HEK293 (cell line): ENCODE data around the gene GBX1.

Experiments
- CTCF ChIA-PET: fragments of 350-600 bp; formaldehyde crosslinking; extraction: SDS; loops from one replicate; lab custom pipeline; 2021; ENCODE audit warnings: antibody characterized with exemption; lab: Yijun Ruan, JAX
- POLR2A ChIA-PET: fragments of 300-600 bp; formaldehyde crosslinking; extraction: SDS; loops from one replicate; lab custom pipeline; 2020; ENCODE audit warnings: antibody characterized with exemption, inconsistent platforms; lab: Yijun Ruan, JAX
- H3K27ac ChIP-seq: fragments of 200-500 bp; sonication (Bioruptor generic); 2 replicates; pipeline ENCODE4 v1.5.1; 2014; ENCODE audit warnings: low read depth, low read length, control low read depth, inconsistent platforms; ENCODE audit errors: extremely low read depth
- H3K36me3 ChIP-seq, 2 experiments: fragments of 200-500 bp in 1 of 2; sonication (Bioruptor generic) in 1 of 2; 1 replicate in 1 of 2; 2 replicates in 1 of 2; pipeline ENCODE4 v1.5.1; 2014 to 2017; ENCODE audit warnings: inconsistent platforms in 2 of 2, low read length in 2 of 2; ENCODE audit not compliant: control insufficient read depth in 2 of 2, insufficient read depth in 1 of 2
- H3K4me1 ChIP-seq: fragments of 200-500 bp; sonication (Bioruptor generic); 2 replicates; pipeline ENCODE4 v1.5.1; 2014; ENCODE audit warnings: mild to moderate bottlenecking, low read length, inconsistent platforms; ENCODE audit not compliant: control insufficient read depth, insufficient read depth
- H3K4me3 ChIP-seq: 2 replicates; pipeline ENCODE4 v1.5.1; 2011; ENCODE audit warnings: low read depth, mild to moderate bottlenecking, control low read depth, low read length, moderate library complexity
- H3K9me3 ChIP-seq: fragments of 200-500 bp; sonication (Bioruptor generic); 2 replicates; pipeline ENCODE4 v1.5.1; 2014; ENCODE audit warnings: low read depth, low read length, inconsistent platforms; ENCODE audit not compliant: control insufficient read depth, insufficient read depth
- BCL11A ChIP-seq: fragments of 450-650 bp; formaldehyde crosslinking; IDR thresholded peaks from 2 replicates; pipeline ENCODE4 v1.5.1; 2016; ENCODE audit warnings: low read depth, missing biosample characterization, missing genetic modification characterization
- EGR2 ChIP-seq: fragments of 450-650 bp; formaldehyde crosslinking; IDR thresholded peaks from 2 replicates; pipeline ENCODE4 v1.5.1; 2016; ENCODE audit warnings: low read depth, missing biosample characterization, missing genetic modification characterization
- OSR2 ChIP-seq: fragments of 450-650 bp; formaldehyde crosslinking; IDR thresholded peaks from 2 replicates; pipeline ENCODE4 v1.5.1; 2016; ENCODE audit warnings: missing biosample characterization, missing genetic modification characterization
- RBAK ChIP-seq: fragments of 450-650 bp; formaldehyde crosslinking; IDR thresholded peaks from 2 replicates; pipeline ENCODE4 v1.5.1; 2016; ENCODE audit warnings: missing biosample characterization, missing genetic modification characterization
- REST ChIP-seq: fragments of 450-650 bp; formaldehyde crosslinking; IDR thresholded peaks from 2 replicates; pipeline ENCODE4 v1.5.1; 2016; ENCODE audit warnings: missing biosample characterization, missing genetic modification characterization
- SETDB1 ChIP-seq: IDR thresholded peaks from one replicate; pipeline ENCODE4 v1.6.1; 2017; ENCODE audit warnings: mild to moderate bottlenecking, low read length, moderate library complexity, mixed read lengths; ENCODE audit not compliant: insufficient read length
- ZBTB21 ChIP-seq: fragments of 450-650 bp; formaldehyde crosslinking; IDR thresholded peaks from 2 replicates; pipeline ENCODE4 v1.5.1; 2017; ENCODE audit warnings: missing biosample characterization, missing genetic modification characterization
- ZFHX2 ChIP-seq: fragments of 450-650 bp; formaldehyde crosslinking; conservative IDR thresholded peaks from 2 replicates; pipeline ENCODE4 v1.5.1; 2016; ENCODE audit warnings: missing biosample characterization, missing genetic modification characterization
- ZIC2 ChIP-seq: fragments of 450-650 bp; formaldehyde crosslinking; IDR thresholded peaks from 2 replicates; pipeline ENCODE4 v1.5.1; 2016; ENCODE audit warnings: missing biosample characterization, missing genetic modification characterization
- ZNF140 ChIP-seq: fragments of 450-650 bp; formaldehyde crosslinking; IDR thresholded peaks from 2 replicates; pipeline ENCODE4 v1.5.1; 2016; ENCODE audit warnings: missing biosample characterization, missing genetic modification characterization
- ZNF292 ChIP-seq: fragments of 450-650 bp; formaldehyde crosslinking; IDR thresholded peaks from 2 replicates; pipeline ENCODE4 v1.5.1; 2016; ENCODE audit warnings: low read depth, missing biosample characterization, missing genetic modification characterization, borderline replicate concordance
- ZNF510 ChIP-seq: fragments of 450-650 bp; formaldehyde crosslinking; IDR thresholded peaks from 2 replicates; pipeline ENCODE4 v1.5.1; 2018; ENCODE audit warnings: mild to moderate bottlenecking, missing genetic modification characterization, missing biosample characterization; ENCODE audit not compliant: insufficient replicate concordance
- ZNF555 ChIP-seq: fragments of 450-650 bp; formaldehyde crosslinking; conservative IDR thresholded peaks from 2 replicates; pipeline ENCODE4 v1.5.1; 2017; ENCODE audit warnings: missing biosample characterization, mild to moderate bottlenecking, missing genetic modification characterization, inconsistent platforms
- ZNF580 ChIP-seq: fragments of 450-650 bp; formaldehyde crosslinking; IDR thresholded peaks from 2 replicates; pipeline ENCODE4 v1.5.1; 2016; ENCODE audit warnings: missing biosample characterization, missing genetic modification characterization
- ZNF670 ChIP-seq: fragments of 450-650 bp; formaldehyde crosslinking; IDR thresholded peaks from 2 replicates; pipeline ENCODE4 v1.5.1; 2016; ENCODE audit warnings: missing biosample characterization, missing genetic modification characterization, low read depth
- ZNF692 ChIP-seq: fragments of 450-650 bp; formaldehyde crosslinking; IDR thresholded peaks from 2 replicates; pipeline ENCODE4 v1.5.1; 2016; ENCODE audit warnings: missing biosample characterization, missing genetic modification characterization
- ZNF768 ChIP-seq: fragments of 450-650 bp; formaldehyde crosslinking; IDR thresholded peaks from 2 replicates; pipeline ENCODE4 v1.5.1; 2018; ENCODE audit warnings: missing biosample characterization, mild to moderate bottlenecking, missing genetic modification characterization
- TF ChIP-seq, protein P1 (sequence below): fragments of 450-650 bp; formaldehyde crosslinking; IDR thresholded peaks from 2 replicates; pipeline ENCODE4 v1.5.1; 2016; ENCODE audit warnings: missing biosample characterization, missing genetic modification characterization
- TF ChIP-seq, protein P2 (sequence below): fragments of 450-650 bp; formaldehyde crosslinking; IDR thresholded peaks from 2 replicates; pipeline ENCODE4 v1.5.1; 2016; ENCODE audit warnings: missing biosample characterization, missing genetic modification characterization, low read depth
- TF ChIP-seq, protein P3 (sequence below): fragments of 450-650 bp; formaldehyde crosslinking; IDR thresholded peaks from 2 replicates; pipeline ENCODE4 v1.5.1; 2017; ENCODE audit warnings: missing biosample characterization, missing genetic modification characterization
- TF ChIP-seq, protein P4 (sequence below): fragments of 450-650 bp; formaldehyde crosslinking; IDR thresholded peaks from 2 replicates; pipeline ENCODE4 v1.5.1; 2016; ENCODE audit warnings: missing biosample characterization, missing genetic modification characterization, borderline replicate concordance

The GBX1 gene

GRCh38 chr7:151131592-151132293 is 35.8 kb downstream of the GBX1 start:
- TF ChIP-seq EGR2 (tag by site-specific recombination) = peak; percentile 64
- TF ChIP-seq, protein P1, sequence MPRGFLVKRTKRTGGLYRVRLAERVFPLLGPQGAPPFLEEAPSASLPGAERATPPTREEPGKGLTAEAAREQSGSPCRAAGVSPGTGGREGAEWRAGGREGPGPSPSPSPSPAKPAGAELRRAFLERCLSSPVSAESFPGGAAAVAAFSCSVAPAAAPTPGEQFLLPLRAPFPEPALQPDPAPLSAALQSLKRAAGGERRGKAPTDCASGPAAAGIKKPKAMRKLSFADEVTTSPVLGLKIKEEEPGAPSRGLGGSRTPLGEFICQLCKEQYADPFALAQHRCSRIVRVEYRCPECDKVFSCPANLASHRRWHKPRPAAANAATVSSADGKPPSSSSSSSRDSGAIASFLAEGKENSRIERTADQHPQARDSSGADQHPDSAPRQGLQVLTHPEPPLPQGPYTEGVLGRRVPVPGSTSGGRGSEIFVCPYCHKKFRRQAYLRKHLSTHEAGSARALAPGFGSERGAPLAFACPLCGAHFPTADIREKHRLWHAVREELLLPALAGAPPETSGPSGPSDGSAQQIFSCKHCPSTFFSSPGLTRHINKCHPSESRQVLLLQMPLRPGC (tag by site-specific recombination) = no peak
- no peak for TF ChIP-seq ZNF292
- no peak for TF ChIP-seq ZNF555 (tag by site-specific recombination)
- TF ChIP-seq, protein P2, sequence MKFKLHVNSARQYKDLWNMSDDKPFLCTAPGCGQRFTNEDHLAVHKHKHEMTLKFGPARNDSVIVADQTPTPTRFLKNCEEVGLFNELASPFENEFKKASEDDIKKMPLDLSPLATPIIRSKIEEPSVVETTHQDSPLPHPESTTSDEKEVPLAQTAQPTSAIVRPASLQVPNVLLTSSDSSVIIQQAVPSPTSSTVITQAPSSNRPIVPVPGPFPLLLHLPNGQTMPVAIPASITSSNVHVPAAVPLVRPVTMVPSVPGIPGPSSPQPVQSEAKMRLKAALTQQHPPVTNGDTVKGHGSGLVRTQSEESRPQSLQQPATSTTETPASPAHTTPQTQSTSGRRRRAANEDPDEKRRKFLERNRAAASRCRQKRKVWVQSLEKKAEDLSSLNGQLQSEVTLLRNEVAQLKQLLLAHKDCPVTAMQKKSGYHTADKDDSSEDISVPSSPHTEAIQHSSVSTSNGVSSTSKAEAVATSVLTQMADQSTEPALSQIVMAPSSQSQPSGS = no peak
- no peak for TF ChIP-seq ZNF510
- TF ChIP-seq ZFHX2 (tag by site-specific recombination) = peak; percentile 45
- ChIA-PET CTCF (interaction anchor here (0.9 to 1.8 kb wide), 2 partner anchors 8 to 26 kb away, joined by 3 to 7 read pairs; no protein-coding TSS in a partner anchor), POLR2A (no interaction called here)
- Histone ChIP-seq H3K36me3 (peaks cover 0 to 100% of the 10 kb centered on the region in 2 experiments; a peak in 1 of 3 replicates), H3K27ac (no peak overlapping the region), H3K4me3 (no peak overlapping the region), H3K4me1 (no peaks in the 10 kb centered on the region), H3K9me3 (no peaks in the 10 kb centered on the region)

- POLR2A ChIA-PET = no interaction called here
- CTCF ChIA-PET = no interaction called here
- Histone ChIP-seq H3K36me3 (peaks cover 0 to 98% of the 10 kb centered on the region in 2 experiments; a peak in 1 of 3 replicates), H3K4me1 (no peaks in the 10 kb centered on the region), H3K9me3 (no peaks in the 10 kb centered on the region), H3K27ac (no peak overlapping the region), H3K4me3 (no peak overlapping the region)
- TF ChIP-seq ZNF768 (tag by site-specific recombination) (no peak), BCL11A (no peak), RBAK (tag by site-specific recombination) (no peak), REST (tag by site-specific recombination) (no peak), ZNF692 (tag by site-specific recombination) (no peak), ZBTB21 (tag by site-specific recombination) (no peak), ZNF580 (tag by site-specific recombination) (no peak), OSR2 (tag by site-specific recombination) (no peak), ZIC2 (tag by site-specific recombination) (no peak), ZNF670 (tag by site-specific recombination) (no peak), SETDB1 (no peak), ZNF140 (tag by site-specific recombination) (no peak)
- TF ChIP-seq, protein P3, sequence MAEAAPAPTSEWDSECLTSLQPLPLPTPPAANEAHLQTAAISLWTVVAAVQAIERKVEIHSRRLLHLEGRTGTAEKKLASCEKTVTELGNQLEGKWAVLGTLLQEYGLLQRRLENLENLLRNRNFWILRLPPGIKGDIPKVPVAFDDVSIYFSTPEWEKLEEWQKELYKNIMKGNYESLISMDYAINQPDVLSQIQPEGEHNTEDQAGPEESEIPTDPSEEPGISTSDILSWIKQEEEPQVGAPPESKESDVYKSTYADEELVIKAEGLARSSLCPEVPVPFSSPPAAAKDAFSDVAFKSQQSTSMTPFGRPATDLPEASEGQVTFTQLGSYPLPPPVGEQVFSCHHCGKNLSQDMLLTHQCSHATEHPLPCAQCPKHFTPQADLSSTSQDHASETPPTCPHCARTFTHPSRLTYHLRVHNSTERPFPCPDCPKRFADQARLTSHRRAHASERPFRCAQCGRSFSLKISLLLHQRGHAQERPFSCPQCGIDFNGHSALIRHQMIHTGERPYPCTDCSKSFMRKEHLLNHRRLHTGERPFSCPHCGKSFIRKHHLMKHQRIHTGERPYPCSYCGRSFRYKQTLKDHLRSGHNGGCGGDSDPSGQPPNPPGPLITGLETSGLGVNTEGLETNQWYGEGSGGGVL (tag by site-specific recombination) = no peak
- TF ChIP-seq, protein P4, sequence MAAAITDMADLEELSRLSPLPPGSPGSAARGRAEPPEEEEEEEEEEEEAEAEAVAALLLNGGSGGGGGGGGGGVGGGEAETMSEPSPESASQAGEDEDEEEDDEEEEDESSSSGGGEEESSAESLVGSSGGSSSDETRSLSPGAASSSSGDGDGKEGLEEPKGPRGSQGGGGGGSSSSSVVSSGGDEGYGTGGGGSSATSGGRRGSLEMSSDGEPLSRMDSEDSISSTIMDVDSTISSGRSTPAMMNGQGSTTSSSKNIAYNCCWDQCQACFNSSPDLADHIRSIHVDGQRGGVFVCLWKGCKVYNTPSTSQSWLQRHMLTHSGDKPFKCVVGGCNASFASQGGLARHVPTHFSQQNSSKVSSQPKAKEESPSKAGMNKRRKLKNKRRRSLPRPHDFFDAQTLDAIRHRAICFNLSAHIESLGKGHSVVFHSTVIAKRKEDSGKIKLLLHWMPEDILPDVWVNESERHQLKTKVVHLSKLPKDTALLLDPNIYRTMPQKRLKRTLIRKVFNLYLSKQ (tag by site-specific recombination) = no peak
Measured at GRCh38 chr7:151131224-151131591, 36.3 kb downstream of the GBX1 start.
